ENCODE measurements around the gene OTUB1. TPM values are rescaled to one million over a fixed set of nuclear protein-coding genes. Genes with fewer than 3 reads are reported as not detected.

Gene OTUB1
- total and polyA plus RNA-seq, 4 donors, result 40.8 to 95.2 (median 72.3) TPM

- WGBS, 2 donors, result 92 to 95% methylated on average over 11 of the region's 11 CpGs
- DNase-seq, result no peak
- TF ChIP-seq CTCF (IDR thresholded peaks at IDR 0.05; ENCODE audit: control extremely low read depth, extremely low read depth), result no peak
These were observed 28.1 kb downstream of the OTUB1 start for GRCh38 chr11:64014356-64014755.

GRCh38 chr11:64015510-64015909, 29.3 kb downstream of the OTUB1 start:
- no peaks in the 10 kb centered on the region for H3K36me3 ChIP-seq (ENCODE audit: control insufficient read depth in 4 of 4, insufficient read depth in 4 of 4, low read length in 4 of 4)
- no peak overlapping the region for H3K9ac ChIP-seq (ENCODE audit: insufficient read depth in 1 of 2, low read length in 2 of 2)
- no peaks in the 10 kb centered on the region for H3K27me3 ChIP-seq (ENCODE audit: control insufficient read depth in 3 of 3, insufficient read depth in 3 of 3, low read length in 2 of 3)
- WGBS, 2 donors, result 90 to 94% methylated on average over 20 of the region's 20 CpGs
- H3K9me3 ChIP-seq (ENCODE audit: control insufficient read depth in 4 of 4, insufficient read depth in 3 of 4, low read length in 3 of 4), result no peaks in the 10 kb centered on the region
- ATAC-seq (ENCODE audit: insufficient read depth, low FRiP score), result no peak
- TF ChIP-seq CTCF (IDR thresholded peaks at IDR 0.05; ENCODE audit: control extremely low read depth, extremely low read depth), result no peak
- no peak for DNase-seq
- peaks cover 0 to 15% (median 0%) of the 10 kb centered on the region in 5 donors for H3K4me1 ChIP-seq (ENCODE audit: control insufficient read depth in 5 of 5, insufficient read depth in 5 of 5, low read length in 5 of 5)
- H3K27ac ChIP-seq (ENCODE audit: low read depth in 1 of 2, low read length in 1 of 2), result no peak overlapping the region
- H3K4me3 ChIP-seq, result no peak overlapping the region

More at GRCh38 chr11:64014356-64014755, 28.1 kb downstream of the OTUB1 start:
- Histone ChIP-seq H3K27me3 (ENCODE audit: control insufficient read depth in 3 of 3, insufficient read depth in 3 of 3, low read length in 2 of 3) (no peaks in the 10 kb centered on the region), H3K27ac (ENCODE audit: low read depth in 1 of 2, low read length in 1 of 2) (no peak overlapping the region), H3K9me3 (ENCODE audit: control insufficient read depth in 4 of 4, insufficient read depth in 3 of 4, low read length in 3 of 4) (no peaks in the 10 kb centered on the region), H3K4me3 (no peak overlapping the region), H3K4me1 (ENCODE audit: control insufficient read depth in 5 of 5, insufficient read depth in 5 of 5, low read length in 5 of 5) (peaks cover 0 to 15% (median 0%) of the 10 kb centered on the region in 5 donors), H3K9ac (ENCODE audit: insufficient read depth in 1 of 2, low read length in 2 of 2) (no peak overlapping the region), H3K36me3 (ENCODE audit: control insufficient read depth in 4 of 4, insufficient read depth in 4 of 4, low read length in 4 of 4) (no peaks in the 10 kb centered on the region)
- ATAC-seq (ENCODE audit: insufficient read depth, low FRiP score), result no peak

GRCh38 chr11:64015935-64016845, 30.0 kb downstream of the OTUB1 start:
- no peak for ATAC-seq (ENCODE audit: insufficient read depth, low FRiP score)
- WGBS, 2 donors, result 93% methylated on average over 35 of the region's 35 CpGs
- Histone ChIP-seq H3K36me3 (ENCODE audit: control insufficient read depth in 4 of 4, insufficient read depth in 4 of 4, low read length in 4 of 4) (no peaks in the 10 kb centered on the region), H3K4me1 (ENCODE audit: control insufficient read depth in 5 of 5, insufficient read depth in 5 of 5, low read length in 5 of 5) (peaks cover 0 to 15% (median 0%) of the 10 kb centered on the region in 5 donors), H3K27ac (ENCODE audit: low read depth in 1 of 2, low read length in 1 of 2) (no peak overlapping the region), H3K27me3 (ENCODE audit: control insufficient read depth in 3 of 3, insufficient read depth in 3 of 3, low read length in 2 of 3) (no peaks in the 10 kb centered on the region), H3K4me3 (no peak overlapping the region), H3K9ac (ENCODE audit: insufficient read depth in 1 of 2, low read length in 2 of 2) (no peak overlapping the region), H3K9me3 (ENCODE audit: control insufficient read depth in 4 of 4, insufficient read depth in 3 of 4, low read length in 3 of 4) (no peaks in the 10 kb centered on the region)
- DNase-seq, result no peak
- no peak for TF ChIP-seq CTCF (IDR thresholded peaks at IDR 0.05; ENCODE audit: control extremely low read depth, extremely low read depth)

Data from lung (tissue), 12 donors.